Globus pallidus (tissue), 1 donor: ENCODE measurements around the gene MRPL14.
"Not testable (repeated sequence)": the region's sequence is repeated elsewhere in the genome, so short reads cannot be mapped to it uniquely, and the experiment has no call there.

ENCODE experiments used
- DNase-seq: peaks from one replicate; pipeline ENCODE4 v3.0.0-alpha.2; 2015; ENCODE audit warnings: low spot score

The MRPL14 gene

GRCh38 chr6:44149369-44150012 is 22.2 kb upstream of the MRPL14 start:
- DNase-seq: no peak

- DNase-seq: no peak
Observed at GRCh38 chr6:44148306-44148705, 21.1 kb upstream of the MRPL14 start.

GRCh38 chr6:44147256-44147655 is 20.0 kb upstream of the MRPL14 start:
- DNase-seq: no peak

- DNase-seq: no peak
Observed at GRCh38 chr6:44146685-44147084, 19.4 kb upstream of the MRPL14 start.

GRCh38 chr6:44145839-44146238 is 18.6 kb upstream of the MRPL14 start:
- DNase-seq: no peak

- not testable (repeated sequence) for DNase-seq
Observed at GRCh38 chr6:44144536-44144935, 17.3 kb upstream of the MRPL14 start.

GRCh38 chr6:44143731-44144130 is 16.5 kb upstream of the MRPL14 start:
- no peak for DNase-seq

- DNase-seq: no peak
Observed at GRCh38 chr6:44142835-44143234, 15.6 kb upstream of the MRPL14 start.

GRCh38 chr6:44139351-44139743 is 12.1 kb upstream of the MRPL14 start:
- DNase-seq: no peak

- DNase-seq: no peak
Observed at GRCh38 chr6:44138717-44139350, 11.6 kb upstream of the MRPL14 start.

- DNase-seq: no peak
Observed at GRCh38 chr6:44135875-44136274, 8.6 kb upstream of the MRPL14 start.

- DNase-seq: no peak
Observed at GRCh38 chr6:44135173-44135758, 8.0 kb upstream of the MRPL14 start.

- DNase-seq: no peak
Observed at GRCh38 chr6:44133981-44134711, 6.9 kb upstream of the MRPL14 start.

GRCh38 chr6:44133003-44133931 is 6.0 kb upstream of the MRPL14 start:
- DNase-seq: peak; percentile 73

- no peak for DNase-seq
Observed at GRCh38 chr6:44132476-44132875, 5.2 kb upstream of the MRPL14 start.

- DNase-seq: no peak
Observed at GRCh38 chr6:44131892-44132291, 4.6 kb upstream of the MRPL14 start.

GRCh38 chr6:44129841-44130322 is 2.6 kb upstream of the MRPL14 start:
- DNase-seq: no peak

- peak; percentile 29 for DNase-seq
Observed at GRCh38 chr6:44128020-44128917, 1.0 kb upstream of the MRPL14 start.

- DNase-seq: peak; percentile 20
Observed at GRCh38 chr6:44126320-44127149, 717 bp downstream of the MRPL14 start.

- no peak for DNase-seq
Observed at GRCh38 chr6:44123544-44123943, 3.7 kb downstream of the MRPL14 start.
